Skeletal muscle satellite cell (primary cell): ENCODE measurements around the gene L3MBTL4.

ENCODE experiments used
- H3K27me3 ChIP-seq: 2 replicates; pipeline ENCODE4 v1.7.0; 2013; ENCODE audit warnings: low read length; ENCODE audit not compliant: control insufficient read depth, insufficient read depth
- H3K36me3 ChIP-seq: 2 replicates; pipeline ENCODE4 v1.7.0; 2013; ENCODE audit warnings: mild to moderate bottlenecking, control low read depth, low read length; ENCODE audit not compliant: insufficient read depth
- H3K4me1 ChIP-seq: 2 replicates; pipeline ENCODE4 v1.7.0; 2013; ENCODE audit warnings: low read length; ENCODE audit not compliant: control insufficient read depth, insufficient read depth
- H3K4me2 ChIP-seq: 2 replicates; pipeline ENCODE4 v1.7.0; 2013; ENCODE audit warnings: mild to moderate bottlenecking, low read length
- H3K4me3 ChIP-seq: 2 replicates; pipeline ENCODE4 v1.7.0; 2013; ENCODE audit warnings: low read length
- H3K9ac ChIP-seq: 2 replicates; pipeline ENCODE4 v1.7.0; 2013; ENCODE audit warnings: mild to moderate bottlenecking, low read depth, low read length, moderate library complexity
- H3K9me3 ChIP-seq: replicated peaks from 2 replicates; pipeline ENCODE4 v1.7.0; 2013; ENCODE audit warnings: mild to moderate bottlenecking, control low read depth, low read length

L3MBTL4 gene

GRCh38 chr18:5964108-5964507 lies 450.6 kb downstream of the L3MBTL4 start:
- Histone ChIP-seq H3K9ac (no peak overlapping the region), H3K4me2 (no peak overlapping the region), H3K9me3 (no peaks in the 10 kb centered on the region), H3K4me3 (no peak overlapping the region), H3K36me3 (no peaks in the 10 kb centered on the region), H3K4me1 (peaks cover 13% of the 10 kb centered on the region), H3K27me3 (peaks cover 18% of the 10 kb centered on the region)

DNA sequence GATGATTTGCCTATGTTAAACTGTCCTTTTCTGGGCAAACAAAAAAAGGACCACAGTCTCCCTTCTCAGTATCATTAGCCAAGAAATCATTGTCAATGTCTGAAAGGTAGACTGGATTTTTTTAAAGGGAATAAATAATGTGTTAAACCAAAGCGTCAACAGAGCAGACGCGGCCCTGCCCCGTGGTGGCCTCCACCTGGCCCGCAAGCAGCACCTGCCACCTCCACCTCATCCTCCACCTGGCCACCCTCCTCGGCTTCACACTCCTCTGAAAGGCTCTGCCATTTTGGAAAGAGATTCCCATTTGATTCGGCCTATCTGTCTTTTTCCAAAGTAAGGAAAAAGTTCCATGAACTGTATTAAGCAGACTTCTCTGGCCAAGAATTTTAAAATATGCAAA lies 451.4 kb downstream of the L3MBTL4 start:
- H3K9me3 ChIP-seq = no peaks in the 10 kb centered on the region
- no peak overlapping the region for H3K4me2 ChIP-seq
- peaks cover 19% of the 10 kb centered on the region for H3K27me3 ChIP-seq
- H3K9ac ChIP-seq = no peak overlapping the region
- no peak overlapping the region for H3K4me3 ChIP-seq
- no peaks in the 10 kb centered on the region for H3K36me3 ChIP-seq
- H3K4me1 ChIP-seq = peaks cover 13% of the 10 kb centered on the region

DNA sequence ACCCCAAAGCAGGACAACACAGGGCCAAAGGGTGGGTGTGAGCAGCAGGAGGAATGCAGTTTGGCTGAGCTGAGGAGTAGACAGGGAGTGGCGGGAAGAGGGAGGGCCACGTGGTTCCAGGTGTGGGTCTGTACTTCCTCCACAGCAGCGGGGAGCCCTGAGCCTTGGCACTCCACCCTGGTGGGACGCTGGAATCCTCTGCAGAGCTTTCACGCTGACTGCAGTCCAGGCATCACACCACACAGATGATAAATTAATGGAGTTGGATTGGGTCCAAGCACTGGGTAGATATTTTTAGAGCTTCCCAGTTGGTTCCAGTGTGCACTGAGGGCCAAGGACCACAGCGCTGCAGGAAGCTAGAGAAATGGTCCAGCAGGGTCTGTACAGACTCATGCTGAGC lies 452.3 kb downstream of the L3MBTL4 start:
- Histone ChIP-seq H3K9ac (no peak overlapping the region), H3K36me3 (no peaks in the 10 kb centered on the region), H3K4me1 (peaks cover 13% of the 10 kb centered on the region), H3K9me3 (no peaks in the 10 kb centered on the region), H3K27me3 (peaks cover 19% of the 10 kb centered on the region), H3K4me3 (no peak overlapping the region), H3K4me2 (no peak overlapping the region)

GRCh38 chr18:5961828-5962150 lies 452.9 kb downstream of the L3MBTL4 start:
- Histone ChIP-seq H3K36me3 (no peaks in the 10 kb centered on the region), H3K27me3 (peaks cover 19% of the 10 kb centered on the region), H3K9ac (no peak overlapping the region), H3K4me1 (peaks cover 12% of the 10 kb centered on the region), H3K4me2 (no peak overlapping the region), H3K4me3 (no peak overlapping the region), H3K9me3 (no peaks in the 10 kb centered on the region)

GRCh38 chr18:5961097-5961827 lies 453.4 kb downstream of the L3MBTL4 start:
- peaks cover 19% of the 10 kb centered on the region for H3K27me3 ChIP-seq
- H3K9me3 ChIP-seq = no peaks in the 10 kb centered on the region
- no peak overlapping the region for H3K9ac ChIP-seq
- H3K4me2 ChIP-seq = no peak overlapping the region
- no peaks in the 10 kb centered on the region for H3K36me3 ChIP-seq
- no peak overlapping the region for H3K4me3 ChIP-seq
- peaks cover 7% of the 10 kb centered on the region for H3K4me1 ChIP-seq

GRCh38 chr18:5958822-5959221 lies 455.9 kb downstream of the L3MBTL4 start:
- Histone ChIP-seq H3K36me3 (no peaks in the 10 kb centered on the region), H3K27me3 (peaks cover 16% of the 10 kb centered on the region), H3K4me3 (no peak overlapping the region), H3K9me3 (no peaks in the 10 kb centered on the region), H3K4me1 (no peaks in the 10 kb centered on the region), H3K9ac (no peak overlapping the region), H3K4me2 (no peak overlapping the region)

DNA sequence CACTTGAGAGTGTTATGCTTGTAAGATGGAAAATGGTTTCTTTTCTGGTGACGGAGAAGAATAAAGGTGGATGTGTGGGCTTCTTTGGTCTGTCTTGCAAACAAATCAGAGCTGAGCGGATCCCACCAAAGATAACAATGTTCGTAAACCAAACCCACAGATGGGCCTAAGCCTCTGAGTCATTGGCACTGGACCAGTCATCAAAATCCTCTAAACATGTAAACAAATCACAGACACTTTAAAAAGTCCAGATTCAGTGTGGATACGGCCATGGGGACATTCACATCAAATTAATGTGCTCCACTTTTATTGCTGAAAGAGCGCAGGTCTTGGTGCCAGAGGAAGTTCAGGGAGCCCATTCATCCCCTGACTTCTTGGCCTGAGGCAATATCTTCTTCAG lies 458.9 kb downstream of the L3MBTL4 start:
- no peak overlapping the region for H3K4me2 ChIP-seq
- H3K9me3 ChIP-seq = no peaks in the 10 kb centered on the region
- no peaks in the 10 kb centered on the region for H3K4me1 ChIP-seq
- no peak overlapping the region for H3K9ac ChIP-seq
- no peak overlapping the region for H3K4me3 ChIP-seq
- no peaks in the 10 kb centered on the region for H3K36me3 ChIP-seq
- H3K27me3 ChIP-seq = peaks cover 11% of the 10 kb centered on the region

DNA sequence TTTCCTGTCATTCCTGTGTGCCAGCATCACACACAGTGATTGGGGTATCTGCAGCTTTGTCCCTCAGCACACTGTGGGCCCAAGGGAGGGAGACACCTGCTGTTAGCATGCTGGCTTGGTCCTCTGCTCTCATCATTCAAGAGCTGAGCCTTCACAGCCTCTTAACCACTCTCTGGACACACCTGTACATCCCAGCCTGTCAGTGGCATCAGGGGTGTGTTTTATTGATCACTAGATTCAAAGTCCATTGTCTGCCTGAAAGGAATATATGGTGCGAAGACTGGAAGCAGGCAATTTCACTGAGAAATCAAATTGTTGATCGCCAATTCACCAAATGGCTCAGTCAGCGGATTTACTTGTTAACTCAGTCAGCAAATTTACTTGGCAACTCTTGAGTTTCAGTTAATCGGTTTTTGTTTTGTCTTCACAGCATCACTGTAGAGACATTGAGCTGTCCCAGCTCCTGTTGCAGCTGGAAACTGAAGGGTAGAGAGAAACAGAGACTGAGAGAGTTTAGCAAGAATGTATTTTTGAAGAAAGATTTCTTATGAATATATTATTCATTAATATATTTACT lies 463.1 kb downstream of the L3MBTL4 start:
- no peaks in the 10 kb centered on the region for H3K4me1 ChIP-seq
- no peaks in the 10 kb centered on the region for H3K36me3 ChIP-seq
- no peak overlapping the region for H3K9ac ChIP-seq
- no peaks in the 10 kb centered on the region for H3K9me3 ChIP-seq
- no peak overlapping the region for H3K4me3 ChIP-seq
- no peak overlapping the region for H3K4me2 ChIP-seq
- H3K27me3 ChIP-seq = peaks cover 5% of the 10 kb centered on the region

- Histone ChIP-seq H3K4me1 (no peaks in the 10 kb centered on the region), H3K27me3 (peaks cover 2% of the 10 kb centered on the region), H3K9ac (no peak overlapping the region), H3K4me2 (no peak overlapping the region), H3K36me3 (no peaks in the 10 kb centered on the region), H3K9me3 (no peaks in the 10 kb centered on the region), H3K4me3 (no peak overlapping the region)
Measured at GRCh38 chr18:5948781-5949180, 465.9 kb downstream of the L3MBTL4 start.

DNA sequence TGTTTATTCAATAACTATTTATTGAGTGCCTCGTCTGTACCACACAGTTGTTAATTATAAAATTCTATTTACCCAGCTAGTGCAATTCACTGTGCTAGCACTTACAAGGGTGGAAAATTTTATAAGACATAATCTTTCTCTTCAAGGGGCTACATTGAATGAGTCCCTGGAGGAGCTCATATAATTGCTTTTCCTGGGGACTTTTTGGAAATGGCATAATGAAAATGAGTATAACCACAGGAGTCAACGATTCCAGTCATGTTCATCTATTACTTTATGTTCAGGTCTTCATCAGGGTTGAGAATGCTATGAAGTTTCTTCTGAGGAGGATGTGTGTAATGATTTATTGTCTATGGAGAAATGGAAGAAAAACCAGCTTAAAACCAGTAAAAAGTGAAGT lies 466.5 kb downstream of the L3MBTL4 start:
- Histone ChIP-seq H3K4me3 (no peak overlapping the region), H3K27me3 (peaks cover 2% of the 10 kb centered on the region)

GRCh38 chr18:5944448-5944847 lies 470.3 kb downstream of the L3MBTL4 start:
- Histone ChIP-seq H3K9me3 (no peaks in the 10 kb centered on the region), H3K27me3 (peaks cover 3% of the 10 kb centered on the region), H3K4me3 (no peak overlapping the region), H3K9ac (no peak overlapping the region), H3K36me3 (no peaks in the 10 kb centered on the region), H3K4me2 (no peak overlapping the region), H3K4me1 (no peaks in the 10 kb centered on the region)

More for the DNA sequence above, 466.5 kb downstream of the L3MBTL4 start:
- Histone ChIP-seq H3K4me2 (no peak overlapping the region), H3K9ac (no peak overlapping the region), H3K9me3 (no peaks in the 10 kb centered on the region), H3K4me1 (no peaks in the 10 kb centered on the region), H3K36me3 (no peaks in the 10 kb centered on the region)

DNA sequence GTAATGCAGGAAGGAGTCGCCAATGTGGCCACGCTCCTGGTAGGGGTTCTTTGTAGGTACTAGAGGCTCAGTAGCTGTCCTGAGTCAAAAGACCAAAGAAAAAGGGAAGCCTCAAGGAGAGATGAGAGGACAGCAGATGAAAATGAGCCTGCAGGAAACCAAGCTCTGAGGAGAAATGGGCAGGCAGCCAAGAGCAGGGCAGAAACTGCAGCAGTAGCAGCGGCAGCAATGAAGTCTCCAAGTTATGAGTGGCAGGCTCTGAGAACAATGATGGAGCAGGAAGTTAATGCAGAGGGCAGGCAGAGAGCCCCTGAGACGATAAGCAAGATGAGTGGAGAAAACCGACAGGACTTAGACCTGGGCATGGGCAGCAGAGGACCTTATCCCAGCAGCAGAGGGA lies 471.2 kb downstream of the L3MBTL4 start:
- Histone ChIP-seq H3K9ac (no peak overlapping the region), H3K4me2 (no peak overlapping the region), H3K36me3 (no peaks in the 10 kb centered on the region), H3K9me3 (no peaks in the 10 kb centered on the region), H3K4me1 (no peaks in the 10 kb centered on the region), H3K27me3 (peaks cover 3% of the 10 kb centered on the region), H3K4me3 (no peak overlapping the region)
